ENCODE measurements around the gene AQP4.

AQP4 gene

GRCh38 chr18:26804519-26804918 lies 61.0 kb downstream of the AQP4 start:
- TF ChIP-seq, protein P1, sequence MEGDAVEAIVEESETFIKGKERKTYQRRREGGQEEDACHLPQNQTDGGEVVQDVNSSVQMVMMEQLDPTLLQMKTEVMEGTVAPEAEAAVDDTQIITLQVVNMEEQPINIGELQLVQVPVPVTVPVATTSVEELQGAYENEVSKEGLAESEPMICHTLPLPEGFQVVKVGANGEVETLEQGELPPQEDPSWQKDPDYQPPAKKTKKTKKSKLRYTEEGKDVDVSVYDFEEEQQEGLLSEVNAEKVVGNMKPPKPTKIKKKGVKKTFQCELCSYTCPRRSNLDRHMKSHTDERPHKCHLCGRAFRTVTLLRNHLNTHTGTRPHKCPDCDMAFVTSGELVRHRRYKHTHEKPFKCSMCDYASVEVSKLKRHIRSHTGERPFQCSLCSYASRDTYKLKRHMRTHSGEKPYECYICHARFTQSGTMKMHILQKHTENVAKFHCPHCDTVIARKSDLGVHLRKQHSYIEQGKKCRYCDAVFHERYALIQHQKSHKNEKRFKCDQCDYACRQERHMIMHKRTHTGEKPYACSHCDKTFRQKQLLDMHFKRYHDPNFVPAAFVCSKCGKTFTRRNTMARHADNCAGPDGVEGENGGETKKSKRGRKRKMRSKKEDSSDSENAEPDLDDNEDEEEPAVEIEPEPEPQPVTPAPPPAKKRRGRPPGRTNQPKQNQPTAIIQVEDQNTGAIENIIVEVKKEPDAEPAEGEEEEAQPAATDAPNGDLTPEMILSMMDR (IDR thresholded peaks at IDR 0.05; ENCODE audit: low read length, missing control alignments) = no peak
- H3K4me3 ChIP-seq (replicated peaks; ENCODE audit: low read depth, low read length) = no peak overlapping the region
- no peak for DNase-seq (ENCODE audit: low read depth)

- no peak for DNase-seq (ENCODE audit: low read depth)
- TF ChIP-seq, protein P1 (IDR thresholded peaks at IDR 0.05; ENCODE audit: low read length, missing control alignments) = no peak
- no peak overlapping the region for H3K4me3 ChIP-seq (replicated peaks; ENCODE audit: low read depth, low read length)
Observed at GRCh38 chr18:26803643-26804042, 61.9 kb downstream of the AQP4 start.

- DNase-seq (ENCODE audit: low read depth) = no peak
- TF ChIP-seq, protein P1 (IDR thresholded peaks at IDR 0.05; ENCODE audit: low read length, missing control alignments) = no peak
- no peak overlapping the region for H3K4me3 ChIP-seq (replicated peaks; ENCODE audit: low read depth, low read length)
Observed at GRCh38 chr18:26802330-26803200, 62.9 kb downstream of the AQP4 start.

All from fibroblast of pulmonary artery (primary cell).